Sigmoid colon (tissue), 7 donors: Measurements from ENCODE around the gene TDRKH. TPM values are rescaled to one million over a fixed set of nuclear protein-coding genes. Genes with fewer than 3 reads are reported as not detected.

ENCODE experiments used
- DNase-seq: peaks from one replicate; pipeline ENCODE4 v3.0.0-alpha.2; 2019
- H3K27ac ChIP-seq, 4 donors: fragments of 200-600 bp; sonication (generic); one replicate each; pipeline ENCODE4 v1.5.1; 2016 to 2019; ENCODE audit warnings: mild to moderate bottlenecking in 1 of 4
- H3K27me3 ChIP-seq, 3 donors: fragments of 200-600 bp; sonication (generic); one replicate each; pipeline ENCODE4 v1.5.1; 2019; ENCODE audit warnings: mild to moderate bottlenecking in 1 of 3
- H3K36me3 ChIP-seq, 4 donors: fragments of 200-600 bp; sonication (generic); one replicate each; pipeline ENCODE4 v1.5.1; 2016 to 2019
- H3K4me1 ChIP-seq, 4 donors: fragments of 200-600 bp; sonication (generic); one replicate each; pipeline ENCODE4 v1.5.1; 2017 to 2019
- H3K4me3 ChIP-seq, 4 donors: fragments of 200-600 bp; sonication (generic); one replicate each; pipeline ENCODE4 v1.5.1; 2017 to 2019; ENCODE audit warnings: mild to moderate bottlenecking in 2 of 4, moderate library complexity in 1 of 4
- H3K9me3 ChIP-seq, 4 donors: fragments of 200-600 bp in 3 of 4; sonication (generic) in 3 of 4; one replicate each; pipeline versions ENCODE4 v1.5.1 to v1.6.1; 2013 to 2019
- CTCF ChIP-seq, 4 experiments: fragments of 450-650 bp in 3 of 4; fragments of 200-600 bp in 1 of 4; IDR thresholded peaks; one replicate each; pipeline ENCODE4 v1.5.1; 2016 to 2019; ENCODE audit warnings: antibody characterized with exemption in 4 of 4, mild to moderate bottlenecking in 3 of 4, moderate library complexity in 2 of 4
- EP300 ChIP-seq, 4 donors: sonication (generic); formaldehyde crosslinking; IDR thresholded peaks; one replicate each; pipeline ENCODE4 v1.6.1; 2017; ENCODE audit warnings: antibody characterized with exemption in 4 of 4
- POLR2A ChIP-seq, 2 donors: fragments of 450-650 bp; IDR thresholded peaks; one replicate each; pipeline ENCODE4 v1.6.1; 2016; ENCODE audit warnings: antibody characterized with exemption in 2 of 2, mild to moderate bottlenecking in 2 of 2, moderate library complexity in 2 of 2
- POLR2AphosphoS5 ChIP-seq, 4 donors: sonication (generic); formaldehyde crosslinking; IDR thresholded peaks; one replicate each; pipeline ENCODE4 v1.6.1; 2017; ENCODE audit warnings: antibody characterized with exemption in 4 of 4
- WGBS, 2 donors: extraction: QIAGEN DNeasy Blood & Tissue Kit; methylation state at CpG; one replicate each; pipeline ENCODE4 v1.1.7; 2013; 5-methylcytosine and 5-hydroxymethylcytosine counted together
- intact Hi-C: fragments of 100-400 bp; cut with DNase I; formaldehyde crosslinking; loops from one replicate; pipeline ENCODE4 v1.15.1; 2023
- polyA plus RNA-seq, 3 donors: library from polyadenylated mRNA; stranded (reverse); fragments of 200-250 nt; gene quantifications; one replicate each; pipeline ENCODE4 v1.2.3, GENCODE V29; 2013
- total RNA-seq, 4 donors: library from RNA; depleted of rRNA; stranded (reverse); fragments of >200 nt; gene quantifications; one replicate each; pipeline ENCODE4 v1.1.0, GENCODE V29; 2016
- donor health status: healthy with polysubstance abuse.
- donor health status: Bipolar disorder and iron deficiency.
- donor health status: healthy.

Gene TDRKH
- total and polyA plus RNA-seq, 7 donors: 1.8 to 5.5 (median 3.9) TPM

GRCh38 chr1:151837884-151838221 lies 47.6 kb upstream of the TDRKH start:
- H3K4me3 ChIP-seq: peak overlapping the region in 3 of 4 donors; percentile 35 to 56 (median 52)
- 25 to 77% methylated on average over 26 of the region's 26 CpGs for WGBS, 2 donors
- DNase-seq: no peak
- intact Hi-C loops: no loop called here
- H3K27me3 ChIP-seq: peaks cover 30 to 80% (median 36%) of the 10 kb centered on the region in 3 donors
- H3K4me1 ChIP-seq: peaks cover 0 to 27% (median 25%) of the 10 kb centered on the region in 4 donors
- TF ChIP-seq POLR2AphosphoS5 (IDR thresholded peaks at IDR 0.05) (no peak), CTCF (IDR thresholded peaks at IDR 0.05) (no peak), EP300 (IDR thresholded peaks at IDR 0.05) (no peak), POLR2A (IDR thresholded peaks at IDR 0.05) (no peak)
- no peaks in the 10 kb centered on the region for H3K9me3 ChIP-seq
- no peak overlapping the region for H3K27ac ChIP-seq
- H3K36me3 ChIP-seq: no peaks in the 10 kb centered on the region

- Histone ChIP-seq H3K4me3 (no peak overlapping the region), H3K27ac (no peak overlapping the region), H3K4me1 (peaks cover 0 to 31% (median 29%) of the 10 kb centered on the region in 4 donors), H3K36me3 (no peaks in the 10 kb centered on the region), H3K27me3 (peaks cover 30 to 82% (median 36%) of the 10 kb centered on the region in 3 donors), H3K9me3 (no peaks in the 10 kb centered on the region)
- no peak for DNase-seq
- TF ChIP-seq EP300 (IDR thresholded peaks at IDR 0.05) (no peak), POLR2A (IDR thresholded peaks at IDR 0.05) (no peak), POLR2AphosphoS5 (IDR thresholded peaks at IDR 0.05) (no peak), CTCF (IDR thresholded peaks at IDR 0.05) (no peak)
- intact Hi-C loops: no loop called here
- 18 to 31% methylated on average over 3 of the region's 3 CpGs for WGBS, 2 donors
These were observed 46.9 kb upstream of the TDRKH start for GRCh38 chr1:151837197-151837596.

GRCh38 chr1:151835596-151835995 lies 45.3 kb upstream of the TDRKH start:
- Histone ChIP-seq H3K27ac (no peak overlapping the region), H3K4me1 (peaks cover 0 to 32% (median 29%) of the 10 kb centered on the region in 4 donors), H3K27me3 (peaks cover 30 to 88% (median 42%) of the 10 kb centered on the region in 3 donors), H3K9me3 (no peaks in the 10 kb centered on the region), H3K36me3 (no peaks in the 10 kb centered on the region), H3K4me3 (no peak overlapping the region)
- no peak for TF ChIP-seq POLR2A (IDR thresholded peaks at IDR 0.05)
- no peak for TF ChIP-seq POLR2AphosphoS5 (IDR thresholded peaks at IDR 0.05)
- no peak for TF ChIP-seq CTCF (IDR thresholded peaks at IDR 0.05)
- WGBS, 2 donors: 94 to 96% methylated on average over 7 of the region's 7 CpGs
- intact Hi-C loops: no loop called here
- DNase-seq: no peak

GRCh38 chr1:151834239-151834638 lies 43.9 kb upstream of the TDRKH start:
- peaks cover 19 to 80% (median 30%) of the 10 kb centered on the region in 3 donors for H3K27me3 ChIP-seq
- H3K4me3 ChIP-seq: no peak overlapping the region
- DNase-seq: no peak
- no peak overlapping the region for H3K27ac ChIP-seq
- 42 to 70% methylated on average over 3 of the region's 3 CpGs for WGBS, 2 donors
- no peak for TF ChIP-seq EP300 (IDR thresholded peaks at IDR 0.05)
- intact Hi-C loops: no loop called here
- H3K4me1 ChIP-seq: peaks cover 0 to 22% (median 20%) of the 10 kb centered on the region in 4 donors
- H3K36me3 ChIP-seq: no peaks in the 10 kb centered on the region
- no peaks in the 10 kb centered on the region for H3K9me3 ChIP-seq

GRCh38 chr1:151833172-151833900 lies 43.0 kb upstream of the TDRKH start:
- TF ChIP-seq EP300 (IDR thresholded peaks at IDR 0.05) (no peak), POLR2AphosphoS5 (IDR thresholded peaks at IDR 0.05) (no peak), POLR2A (IDR thresholded peaks at IDR 0.05) (no peak), CTCF (IDR thresholded peaks at IDR 0.05) (no peak)
- H3K9me3 ChIP-seq: no peaks in the 10 kb centered on the region
- H3K27me3 ChIP-seq: peaks cover 10 to 74% (median 21%) of the 10 kb centered on the region in 3 donors
- no peaks in the 10 kb centered on the region for H3K36me3 ChIP-seq
- H3K4me3 ChIP-seq: no peak overlapping the region
- H3K4me1 ChIP-seq: peaks cover 0 to 19% (median 15%) of the 10 kb centered on the region in 4 donors
- intact Hi-C loops: no loop called here
- no peak for DNase-seq
- 61 to 77% methylated on average over 8 of the region's 8 CpGs for WGBS, 2 donors
- no peak overlapping the region for H3K27ac ChIP-seq
